Keratinocyte (primary cell): ENCODE data around the gene CDC26.

Experiments
- EZH2 ChIP-seq: IDR thresholded peaks from one replicate; pipeline ENCODE4 v1.6.1; 2012; ENCODE audit warnings: inconsistent platforms, mild to moderate bottlenecking, low read length, moderate library complexity
- TF ChIP-seq, protein P1 (sequence below), 3 experiments: IDR thresholded peaks in 1 of 3; conservative IDR thresholded peaks in 1 of 3; optimal IDR thresholded peaks in 1 of 3; 2 replicates in 2 of 3; 3 replicates in 1 of 3; pipeline versions ENCODE3 to v1.5.1; 2011; ENCODE audit warnings: low read length in 3 of 3, mild to moderate bottlenecking in 3 of 3, moderate library complexity in 2 of 3, control low read depth in 1 of 3, inconsistent platforms in 1 of 3; ENCODE audit not compliant: insufficient read depth in 2 of 3; ENCODE audit errors: extremely low read depth in 1 of 3

DNA sequence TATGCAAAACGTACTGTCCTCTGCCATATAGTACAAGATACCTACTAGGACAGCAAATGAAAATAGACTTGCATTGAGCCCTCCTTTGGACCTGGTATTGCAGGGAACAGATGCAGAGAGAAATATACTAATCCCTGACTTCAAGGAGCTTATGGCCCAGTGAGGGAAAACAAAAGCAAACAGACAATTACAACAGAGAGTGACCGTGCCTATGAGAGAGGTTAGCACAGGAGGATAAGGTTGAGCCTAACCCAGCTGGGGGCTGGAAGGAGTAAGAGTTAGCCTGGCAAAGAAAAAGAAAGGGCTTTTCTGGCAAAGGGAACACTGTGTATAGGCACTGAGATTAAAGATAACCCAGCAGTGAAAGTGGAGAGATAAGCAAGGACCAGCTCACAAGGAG is 5.5 kb downstream of the CDC26 start:
- TF ChIP-seq, protein P1, sequence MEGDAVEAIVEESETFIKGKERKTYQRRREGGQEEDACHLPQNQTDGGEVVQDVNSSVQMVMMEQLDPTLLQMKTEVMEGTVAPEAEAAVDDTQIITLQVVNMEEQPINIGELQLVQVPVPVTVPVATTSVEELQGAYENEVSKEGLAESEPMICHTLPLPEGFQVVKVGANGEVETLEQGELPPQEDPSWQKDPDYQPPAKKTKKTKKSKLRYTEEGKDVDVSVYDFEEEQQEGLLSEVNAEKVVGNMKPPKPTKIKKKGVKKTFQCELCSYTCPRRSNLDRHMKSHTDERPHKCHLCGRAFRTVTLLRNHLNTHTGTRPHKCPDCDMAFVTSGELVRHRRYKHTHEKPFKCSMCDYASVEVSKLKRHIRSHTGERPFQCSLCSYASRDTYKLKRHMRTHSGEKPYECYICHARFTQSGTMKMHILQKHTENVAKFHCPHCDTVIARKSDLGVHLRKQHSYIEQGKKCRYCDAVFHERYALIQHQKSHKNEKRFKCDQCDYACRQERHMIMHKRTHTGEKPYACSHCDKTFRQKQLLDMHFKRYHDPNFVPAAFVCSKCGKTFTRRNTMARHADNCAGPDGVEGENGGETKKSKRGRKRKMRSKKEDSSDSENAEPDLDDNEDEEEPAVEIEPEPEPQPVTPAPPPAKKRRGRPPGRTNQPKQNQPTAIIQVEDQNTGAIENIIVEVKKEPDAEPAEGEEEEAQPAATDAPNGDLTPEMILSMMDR (optimal IDR thresholded peaks at IDR 0.05 in 1 of 3, IDR thresholded peaks at IDR 0.05 in 1 of 3, conservative IDR thresholded peaks at IDR 0.05 in 1 of 3; ENCODE audit: extremely low read depth in 1 of 3, insufficient read depth in 2 of 3, low read length in 3 of 3) = no peak
- no peak for TF ChIP-seq EZH2
